GM12891 (cell line): Measurements from ENCODE around the gene ZNF580.

Source experiments
- POLR2A ChIP-seq: IDR thresholded peaks from 2 replicates; pipeline ENCODE4 v1.6.1; 2011; ENCODE audit warnings: low read depth, low read length, control low read depth
- POLR2AphosphoS5 ChIP-seq: IDR thresholded peaks from 2 replicates; pipeline ENCODE4 v1.6.1; 2011; ENCODE audit warnings: low read depth, low read length, control low read depth

- no peak for TF ChIP-seq POLR2A
- no peak for TF ChIP-seq POLR2AphosphoS5
Observed at GRCh38 chr19:55674459-55674840, 33.6 kb downstream of the ZNF580 start.
